HepG2 (cell line): Measurements from ENCODE around the gene DAB1. TPM values are rescaled to one million over a fixed set of nuclear protein-coding genes. Genes with fewer than 3 reads are reported as not detected.

Experiments used
- AHR ChIP-seq: IDR thresholded peaks from 2 replicates; pipeline ENCODE4 v1.6.1; 2018; ENCODE audit warnings: missing genetic modification reagents, missing compliant biosample characterization
- FOXP1 ChIP-seq, 2 experiments: fragments of 450-650 bp in 1 of 2; IDR thresholded peaks; 2 replicates each; pipeline ENCODE4 v1.6.1; 2017 to 2018; ENCODE audit warnings: antibody characterized with exemption in 1 of 2
- GLI4 ChIP-seq: sonication (generic); formaldehyde crosslinking; IDR thresholded peaks from 2 replicates; pipeline ENCODE4 v1.5.1; 2020; ENCODE audit warnings: missing genetic modification reagents, mild to moderate bottlenecking, moderate library complexity, borderline replicate concordance
- HHEX ChIP-seq: IDR thresholded peaks from 2 replicates; pipeline ENCODE4 v1.6.1; 2016; ENCODE audit warnings: control low read depth
- HNRNPH1 ChIP-seq: fragments of 200-400 bp; formaldehyde crosslinking; optimal IDR thresholded peaks from 2 replicates; pipeline ENCODE3; 2017; ENCODE audit warnings: mild to moderate bottlenecking, low read depth, low read length
- KLF15 ChIP-seq: sonication (generic); formaldehyde crosslinking; IDR thresholded peaks from 2 replicates; pipeline ENCODE4 v1.8.1; 2023; ENCODE audit warnings: borderline replicate concordance, mild to moderate bottlenecking, inconsistent platforms, missing genetic modification reagents, mixed read lengths
- MIXL1 ChIP-seq: IDR thresholded peaks from 2 replicates; pipeline ENCODE4 v1.6.1; 2016
- NFIC ChIP-seq: IDR thresholded peaks from 2 replicates; pipeline ENCODE4 v1.6.1; 2012; ENCODE audit warnings: mild to moderate bottlenecking, low read length, inconsistent platforms
- NFYC ChIP-seq: IDR thresholded peaks from 2 replicates; pipeline ENCODE4 v1.6.1; 2016; ENCODE audit warnings: missing genetic modification reagents, missing compliant biosample characterization
- PHF5A ChIP-seq: IDR thresholded peaks from one replicate; pipeline ENCODE4 v1.6.1; 2018; ENCODE audit warnings: low read depth, missing genetic modification reagents; ENCODE audit not compliant: unreplicated experiment
- POLR2A ChIP-seq, 2 experiments: IDR thresholded peaks; 2 replicates each; pipeline ENCODE4 v1.6.1; 2011; ENCODE audit warnings: low read depth in 2 of 2, low read length in 2 of 2, mild to moderate bottlenecking in 1 of 2, moderate library complexity in 1 of 2; ENCODE audit not compliant: insufficient read depth in 1 of 2
- SALL1 ChIP-seq: sonication (generic); formaldehyde crosslinking; IDR thresholded peaks from 2 replicates; pipeline ENCODE4 v1.8.0; 2022; ENCODE audit warnings: mild to moderate bottlenecking, missing genetic modification reagents
- SALL2 ChIP-seq: sonication (generic); formaldehyde crosslinking; IDR thresholded peaks from 2 replicates; pipeline ENCODE4 v1.8.1; 2023; ENCODE audit warnings: mild to moderate bottlenecking, missing genetic modification reagents, inconsistent platforms
- TRIM24 ChIP-seq: sonication (generic); formaldehyde crosslinking; IDR thresholded peaks from 2 replicates; pipeline ENCODE4 v1.8.0; 2022; ENCODE audit warnings: mild to moderate bottlenecking, missing genetic modification reagents
- U2AF2 ChIP-seq: fragments of 200-400 bp; formaldehyde crosslinking; IDR thresholded peaks from 2 replicates; pipeline ENCODE4 v1.6.1; 2017; ENCODE audit warnings: low read depth, mild to moderate bottlenecking, low read length
- YEATS4 ChIP-seq: sonication (generic); formaldehyde crosslinking; IDR thresholded peaks from 2 replicates; pipeline ENCODE4 v1.4.0; 2020; ENCODE audit warnings: missing genetic modification reagents, borderline replicate concordance
- ZNF256 ChIP-seq: sonication (generic); formaldehyde crosslinking; conservative IDR thresholded peaks from 2 replicates; pipeline ENCODE4 v1.4.0; 2020; ENCODE audit warnings: missing genetic modification reagents
- ZNF383 ChIP-seq: sonication (generic); formaldehyde crosslinking; IDR thresholded peaks from 2 replicates; pipeline ENCODE4 v1.4.0; 2020; ENCODE audit warnings: missing genetic modification reagents, mild to moderate bottlenecking, borderline replicate concordance
- ZNF44 ChIP-seq: sonication (generic); formaldehyde crosslinking; IDR thresholded peaks from 2 replicates; pipeline ENCODE4 v1.5.1; 2020; ENCODE audit warnings: mild to moderate bottlenecking, missing genetic modification reagents
- ZNF557 ChIP-seq: sonication (generic); formaldehyde crosslinking; IDR thresholded peaks from 2 replicates; pipeline ENCODE4 v1.4.0; 2020; ENCODE audit warnings: missing genetic modification reagents
- ZNF614 ChIP-seq: IDR thresholded peaks from 2 replicates; pipeline ENCODE4 v1.6.1; 2018; ENCODE audit warnings: missing biosample characterization, missing genetic modification reagents, inconsistent platforms, borderline replicate concordance
- ZSCAN20 ChIP-seq: sonication (generic); formaldehyde crosslinking; IDR thresholded peaks from 2 replicates; pipeline ENCODE4 v1.4.0; 2020; ENCODE audit warnings: missing genetic modification reagents, mild to moderate bottlenecking, borderline replicate concordance
- polyA plus RNA-seq, 8 experiments: library from polyadenylated mRNA; depleted of rRNA in 3 of 8; stranded (reverse) in 7 of 8; unstranded in 1 of 8; fragments of >200 nt; fragmentation: Illumina TruSeq in 4 of 8; extraction: Trizol in 4 of 8; gene quantifications; 2 replicates each; pipeline versions ENCODE4 v1.2.1 to v1.2.3, GENCODE V29; 2011 to 2016; ENCODE audit warnings: low read depth in 4 of 8, missing spikeins in 1 of 8, mixed read lengths in 1 of 8; ENCODE audit not compliant: insufficient read depth in 1 of 8
- total RNA-seq, 5 experiments: library from RNA; depleted of rRNA; stranded (reverse); fragments of >200 nt; fragmentation: Illumina TruSeq; extraction: Trizol; gene quantifications; 2 replicates each; pipeline ENCODE4 v1.2.3, GENCODE V29; 2016; ENCODE audit warnings: low read depth in 1 of 5
- TF ChIP-seq, protein P1 (sequence below): sonication (generic); formaldehyde crosslinking; IDR thresholded peaks from 2 replicates; pipeline ENCODE4 v1.8.1; 2023; ENCODE audit warnings: missing genetic modification reagents, mild to moderate bottlenecking, borderline replicate concordance
- TF ChIP-seq, protein P2 (sequence below): sonication (generic); formaldehyde crosslinking; IDR thresholded peaks from 2 replicates; pipeline ENCODE4 v1.8.1; 2022; ENCODE audit warnings: low read depth, mild to moderate bottlenecking, missing genetic modification reagents
- TF ChIP-seq, protein P3 (sequence below): sonication (generic); formaldehyde crosslinking; IDR thresholded peaks from 2 replicates; pipeline ENCODE4 v1.5.0; 2020; ENCODE audit warnings: missing genetic modification reagents, mild to moderate bottlenecking, borderline replicate concordance
- TF ChIP-seq, protein P4 (sequence below): sonication (generic); formaldehyde crosslinking; IDR thresholded peaks from 2 replicates; pipeline ENCODE4 v1.4.0; 2020; ENCODE audit warnings: mild to moderate bottlenecking, low read depth, missing genetic modification reagents

DAB1 gene
- total and polyA plus RNA-seq, 2 of the 13 experiments (the other 11 are each of a cell fraction or from before 2014, with no cell fraction given) = 0.04 to 0.13 TPM

DNA sequence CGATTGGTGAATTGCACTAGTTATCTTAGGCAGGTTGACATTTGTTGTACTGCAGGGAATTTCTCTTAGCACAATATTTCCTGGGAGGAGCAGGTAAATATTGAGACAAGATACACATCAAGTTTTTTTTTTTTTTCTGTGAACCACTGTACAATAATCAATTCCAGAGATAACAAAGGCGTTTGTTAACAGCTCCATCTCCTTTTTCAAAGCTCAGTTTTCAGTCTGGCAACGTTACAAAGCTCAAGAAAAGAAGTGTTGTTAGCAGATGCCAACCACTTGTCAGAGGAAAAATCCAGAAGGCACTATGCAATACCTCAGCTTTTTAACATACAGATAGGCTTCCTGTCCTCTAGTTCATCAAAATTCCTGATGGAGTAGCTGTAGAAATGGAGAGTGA lies 40.9 kb upstream of the DAB1 start (continued):
- TF ChIP-seq, protein P1, sequence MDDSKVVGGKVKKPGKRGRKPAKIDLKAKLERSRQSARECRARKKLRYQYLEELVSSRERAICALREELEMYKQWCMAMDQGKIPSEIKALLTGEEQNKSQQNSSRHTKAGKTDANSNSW (CRISPR knock-in tag) = no peak
- TF ChIP-seq PHF5A = no peak
- TF ChIP-seq, protein P2, sequence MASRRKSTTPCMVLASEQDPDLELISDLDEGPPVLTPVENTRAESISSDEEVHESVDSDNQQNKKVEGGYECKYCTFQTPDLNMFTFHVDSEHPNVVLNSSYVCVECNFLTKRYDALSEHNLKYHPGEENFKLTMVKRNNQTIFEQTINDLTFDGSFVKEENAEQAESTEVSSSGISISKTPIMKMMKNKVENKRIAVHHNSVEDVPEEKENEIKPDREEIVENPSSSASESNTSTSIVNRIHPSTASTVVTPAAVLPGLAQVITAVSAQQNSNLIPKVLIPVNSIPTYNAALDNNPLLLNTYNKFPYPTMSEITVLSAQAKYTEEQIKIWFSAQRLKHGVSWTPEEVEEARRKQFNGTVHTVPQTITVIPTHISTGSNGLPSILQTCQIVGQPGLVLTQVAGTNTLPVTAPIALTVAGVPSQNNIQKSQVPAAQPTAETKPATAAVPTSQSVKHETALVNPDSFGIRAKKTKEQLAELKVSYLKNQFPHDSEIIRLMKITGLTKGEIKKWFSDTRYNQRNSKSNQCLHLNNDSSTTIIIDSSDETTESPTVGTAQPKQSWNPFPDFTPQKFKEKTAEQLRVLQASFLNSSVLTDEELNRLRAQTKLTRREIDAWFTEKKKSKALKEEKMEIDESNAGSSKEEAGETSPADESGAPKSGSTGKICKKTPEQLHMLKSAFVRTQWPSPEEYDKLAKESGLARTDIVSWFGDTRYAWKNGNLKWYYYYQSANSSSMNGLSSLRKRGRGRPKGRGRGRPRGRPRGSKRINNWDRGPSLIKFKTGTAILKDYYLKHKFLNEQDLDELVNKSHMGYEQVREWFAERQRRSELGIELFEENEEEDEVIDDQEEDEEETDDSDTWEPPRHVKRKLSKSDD (CRISPR knock-in tag) = no peak
- no peak for TF ChIP-seq GLI4 (CRISPR knock-in tag)
- TF ChIP-seq TRIM24 (CRISPR knock-in tag) = no peak
- TF ChIP-seq ZSCAN20 (CRISPR knock-in tag) = no peak
- TF ChIP-seq MIXL1 (CRISPR knock-in tag) = peak; percentile 84
- TF ChIP-seq FOXP1 (IDR thresholded peaks at IDR 0.05) = peak; percentile 52; the same call in 1 of the 2 replicates
- peak; percentile 90 for TF ChIP-seq FOXP1 (CRISPR knock-in tag; IDR thresholded peaks at IDR 0.05)
- no peak for TF ChIP-seq POLR2A (IDR thresholded peaks at IDR 0.05; ENCODE audit: insufficient read depth in 1 of 2, low read depth in 2 of 2, low read length in 2 of 2)
- TF ChIP-seq ZNF614 (CRISPR knock-in tag) = 0 out of 2 replicates have a peak, but pooled peaks have one; percentile 35
- TF ChIP-seq YEATS4 = no peak
- TF ChIP-seq SALL2 (CRISPR knock-in tag) = no peak
- peak; percentile 92 for TF ChIP-seq HHEX (CRISPR knock-in tag)
- no peak for TF ChIP-seq U2AF2
- TF ChIP-seq ZNF557 (CRISPR knock-in tag) = 0 out of 2 replicates have a peak, but pooled peaks have one; percentile 34
- TF ChIP-seq AHR = no peak
- no peak for TF ChIP-seq ZNF256 (CRISPR knock-in tag)
- no peak for TF ChIP-seq ZNF44 (CRISPR knock-in tag)
- TF ChIP-seq NFIC = peak; percentile 93
- TF ChIP-seq KLF15 (CRISPR knock-in tag) = no peak
- 0 out of 2 replicates have a peak, but pooled peaks have one; percentile 27 for TF ChIP-seq NFYC (CRISPR knock-in tag)
- TF ChIP-seq HNRNPH1 = no peak
- no peak for TF ChIP-seq SALL1 (CRISPR knock-in tag)
- TF ChIP-seq, protein P3, sequence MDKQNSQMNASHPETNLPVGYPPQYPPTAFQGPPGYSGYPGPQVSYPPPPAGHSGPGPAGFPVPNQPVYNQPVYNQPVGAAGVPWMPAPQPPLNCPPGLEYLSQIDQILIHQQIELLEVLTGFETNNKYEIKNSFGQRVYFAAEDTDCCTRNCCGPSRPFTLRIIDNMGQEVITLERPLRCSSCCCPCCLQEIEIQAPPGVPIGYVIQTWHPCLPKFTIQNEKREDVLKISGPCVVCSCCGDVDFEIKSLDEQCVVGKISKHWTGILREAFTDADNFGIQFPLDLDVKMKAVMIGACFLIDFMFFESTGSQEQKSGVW (CRISPR knock-in tag) = no peak
- no peak for TF ChIP-seq ZNF383 (CRISPR knock-in tag)
- TF ChIP-seq, protein P4, sequence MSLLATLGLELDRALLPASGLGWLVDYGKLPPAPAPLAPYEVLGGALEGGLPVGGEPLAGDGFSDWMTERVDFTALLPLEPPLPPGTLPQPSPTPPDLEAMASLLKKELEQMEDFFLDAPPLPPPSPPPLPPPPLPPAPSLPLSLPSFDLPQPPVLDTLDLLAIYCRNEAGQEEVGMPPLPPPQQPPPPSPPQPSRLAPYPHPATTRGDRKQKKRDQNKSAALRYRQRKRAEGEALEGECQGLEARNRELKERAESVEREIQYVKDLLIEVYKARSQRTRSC (CRISPR knock-in tag) = no peak
